HFFc6 (cell line): ENCODE results near the gene SPATA2. TPM values are rescaled to one million over a fixed set of nuclear protein-coding genes. Genes with fewer than 3 reads are reported as not detected.
A peak's percentile ranks its signal among the peaks of the same experiment; 100 is the strongest.

Source experiments
- DNase-seq: peaks from one replicate; pipeline ENCODE4 v3.0.0-alpha.2; 2018
- H3K27ac Mint-ChIP-seq: 2 replicates; pipeline ENCODE4 v1.8.0; 2020; ENCODE audit warnings: mild to moderate bottlenecking, mixed read lengths
- H3K27me3 Mint-ChIP-seq: 2 replicates; pipeline ENCODE4 v1.8.0; 2021; ENCODE audit warnings: mild to moderate bottlenecking, moderate library complexity, mixed read lengths; ENCODE audit not compliant: insufficient read depth
- H3K36me3 Mint-ChIP-seq: 2 replicates; pipeline ENCODE4 v1.8.0; 2021; ENCODE audit warnings: low read depth, mixed read lengths
- H3K4me1 Mint-ChIP-seq: 2 replicates; pipeline ENCODE4 v1.8.0; 2020; ENCODE audit warnings: low read depth, mixed read lengths
- H3K4me3 Mint-ChIP-seq: 2 replicates; pipeline ENCODE4 v1.8.0; 2020; ENCODE audit warnings: mild to moderate bottlenecking, moderate library complexity, mixed read lengths
- H3K9me3 Mint-ChIP-seq: 2 replicates; pipeline ENCODE4 v1.8.0; 2020; ENCODE audit warnings: mild to moderate bottlenecking, mixed read lengths
- total RNA-seq, 6 experiments: library from RNA; stranded (reverse); fragmentation: NEBNext Ultra II Directional; extraction: Animal tissue kit (Norgen Biotek cat#: 25700); gene quantifications; 2 replicates in 1 of 6; 3 replicates in 5 of 6; pipeline ENCODE4 v1.2.3, GENCODE V29; 2021
- TF ChIP-seq, protein P1 (sequence below): fragments of 200-600 bp; sonication (generic); IDR thresholded peaks from 2 replicates; pipeline ENCODE4 v1.5.0; 2021; ENCODE audit warnings: antibody characterized with exemption, mild to moderate bottlenecking

The SPATA2 gene
- total RNA-seq, 6 experiments from 2014 or later, result 6.9 to 8.0 (median 7.2) TPM

DNA sequence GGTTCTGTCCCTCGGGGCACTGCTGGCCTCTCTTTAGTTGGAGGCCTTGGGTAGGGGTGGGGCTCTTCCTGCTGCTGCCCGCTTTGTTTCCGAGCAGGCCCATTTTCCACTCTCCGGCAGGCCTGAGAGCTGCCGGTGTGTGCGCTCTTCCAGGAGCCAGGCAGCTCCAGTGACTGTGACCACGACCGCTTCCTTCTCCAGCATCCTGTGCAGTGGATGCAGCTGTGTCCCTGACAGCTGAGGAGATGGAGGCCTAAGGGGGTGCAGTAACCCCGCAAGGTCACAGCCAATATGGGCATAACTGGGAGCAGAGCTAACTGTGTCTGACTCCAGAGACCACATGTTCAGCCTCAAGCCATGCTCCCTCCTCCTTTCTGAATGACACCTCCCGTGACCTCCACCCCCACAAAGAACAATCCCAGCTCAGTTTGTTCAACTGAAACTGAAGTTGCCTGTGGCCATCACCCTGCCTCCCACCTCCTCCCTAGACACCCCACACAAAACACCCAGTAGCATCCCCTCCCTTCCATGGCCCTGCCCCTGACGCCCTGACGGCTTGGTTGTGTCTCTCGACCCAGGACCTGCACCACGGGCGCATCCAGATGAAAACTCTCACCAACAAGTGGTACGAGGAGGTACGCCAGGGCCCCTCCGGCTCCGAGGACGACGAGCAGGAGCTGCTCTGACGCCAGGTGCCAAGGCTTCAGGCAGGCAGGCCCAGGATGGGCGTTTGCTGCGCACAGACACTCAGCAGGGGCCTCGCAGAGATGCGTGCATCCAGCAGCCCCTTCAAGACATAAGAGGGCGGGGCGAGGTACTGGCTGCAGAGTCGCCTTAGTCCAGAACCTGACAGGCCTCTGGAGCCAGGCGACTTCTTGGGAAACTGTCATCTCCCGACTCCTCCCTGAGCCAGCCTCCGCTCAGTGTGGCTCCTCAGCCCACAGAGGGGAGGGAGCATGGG is 27.8 kb downstream of the SPATA2 start:
- TF ChIP-seq, protein P1, sequence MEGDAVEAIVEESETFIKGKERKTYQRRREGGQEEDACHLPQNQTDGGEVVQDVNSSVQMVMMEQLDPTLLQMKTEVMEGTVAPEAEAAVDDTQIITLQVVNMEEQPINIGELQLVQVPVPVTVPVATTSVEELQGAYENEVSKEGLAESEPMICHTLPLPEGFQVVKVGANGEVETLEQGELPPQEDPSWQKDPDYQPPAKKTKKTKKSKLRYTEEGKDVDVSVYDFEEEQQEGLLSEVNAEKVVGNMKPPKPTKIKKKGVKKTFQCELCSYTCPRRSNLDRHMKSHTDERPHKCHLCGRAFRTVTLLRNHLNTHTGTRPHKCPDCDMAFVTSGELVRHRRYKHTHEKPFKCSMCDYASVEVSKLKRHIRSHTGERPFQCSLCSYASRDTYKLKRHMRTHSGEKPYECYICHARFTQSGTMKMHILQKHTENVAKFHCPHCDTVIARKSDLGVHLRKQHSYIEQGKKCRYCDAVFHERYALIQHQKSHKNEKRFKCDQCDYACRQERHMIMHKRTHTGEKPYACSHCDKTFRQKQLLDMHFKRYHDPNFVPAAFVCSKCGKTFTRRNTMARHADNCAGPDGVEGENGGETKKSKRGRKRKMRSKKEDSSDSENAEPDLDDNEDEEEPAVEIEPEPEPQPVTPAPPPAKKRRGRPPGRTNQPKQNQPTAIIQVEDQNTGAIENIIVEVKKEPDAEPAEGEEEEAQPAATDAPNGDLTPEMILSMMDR, result no peak
- H3K36me3 Mint-ChIP-seq, result peaks cover 6% of the 10 kb centered on the region; the same call in 1 of the 2 replicates
- peak; percentile 4 for DNase-seq
- H3K27ac Mint-ChIP-seq, result peak overlapping the region; percentile 11
- H3K4me1 Mint-ChIP-seq, result peaks cover 21% of the 10 kb centered on the region
- peaks cover 5% of the 10 kb centered on the region for H3K27me3 Mint-ChIP-seq
- no peaks in the 10 kb centered on the region for H3K9me3 Mint-ChIP-seq
- H3K4me3 Mint-ChIP-seq, result peak overlapping the region; percentile 3; the same call in 1 of the 2 replicates

DNA sequence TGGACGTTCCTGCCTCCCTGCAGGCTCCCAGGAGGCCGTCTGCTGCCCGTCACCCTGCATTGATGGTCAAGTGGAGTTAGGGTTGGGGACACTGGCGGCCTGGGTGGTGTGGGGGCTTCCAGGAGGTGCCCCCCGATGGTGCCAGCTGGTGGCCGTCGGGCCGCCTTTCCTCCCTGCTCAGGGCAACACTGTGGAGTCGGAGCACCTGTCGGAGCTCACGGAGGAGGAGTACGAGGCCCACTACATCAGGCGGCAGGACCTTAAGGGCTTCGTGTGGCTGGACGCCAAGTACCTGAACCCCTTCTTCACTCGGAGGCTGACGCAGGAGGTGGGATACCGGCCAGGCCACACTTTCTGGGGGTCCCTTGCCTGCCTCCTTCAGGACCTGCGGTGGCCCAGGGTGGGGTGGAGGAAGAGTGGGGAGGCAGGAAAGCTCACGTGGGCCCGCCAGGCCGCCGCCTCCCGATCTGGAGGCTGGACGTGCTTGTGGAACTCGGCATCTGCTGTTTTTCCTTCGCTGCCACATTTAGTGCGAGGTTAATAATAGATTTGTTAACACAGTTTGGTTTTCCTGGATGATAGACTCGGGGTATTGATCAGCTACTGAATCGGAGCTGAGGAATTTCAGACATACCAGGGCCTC is 28.6 kb downstream of the SPATA2 start:
- Mint-ChIP-seq H3K9me3 (no peaks in the 10 kb centered on the region), H3K27ac (peak overlapping the region; percentile 11; the same call in 1 of the 2 replicates), H3K27me3 (peaks cover 5% of the 10 kb centered on the region), H3K4me3 (no peak overlapping the region), H3K36me3 (peaks cover 6% of the 10 kb centered on the region; the same call in 1 of the 2 replicates), H3K4me1 (peaks cover 21% of the 10 kb centered on the region)
- DNase-seq, result no peak
- TF ChIP-seq, protein P1, result no peak

DNA sequence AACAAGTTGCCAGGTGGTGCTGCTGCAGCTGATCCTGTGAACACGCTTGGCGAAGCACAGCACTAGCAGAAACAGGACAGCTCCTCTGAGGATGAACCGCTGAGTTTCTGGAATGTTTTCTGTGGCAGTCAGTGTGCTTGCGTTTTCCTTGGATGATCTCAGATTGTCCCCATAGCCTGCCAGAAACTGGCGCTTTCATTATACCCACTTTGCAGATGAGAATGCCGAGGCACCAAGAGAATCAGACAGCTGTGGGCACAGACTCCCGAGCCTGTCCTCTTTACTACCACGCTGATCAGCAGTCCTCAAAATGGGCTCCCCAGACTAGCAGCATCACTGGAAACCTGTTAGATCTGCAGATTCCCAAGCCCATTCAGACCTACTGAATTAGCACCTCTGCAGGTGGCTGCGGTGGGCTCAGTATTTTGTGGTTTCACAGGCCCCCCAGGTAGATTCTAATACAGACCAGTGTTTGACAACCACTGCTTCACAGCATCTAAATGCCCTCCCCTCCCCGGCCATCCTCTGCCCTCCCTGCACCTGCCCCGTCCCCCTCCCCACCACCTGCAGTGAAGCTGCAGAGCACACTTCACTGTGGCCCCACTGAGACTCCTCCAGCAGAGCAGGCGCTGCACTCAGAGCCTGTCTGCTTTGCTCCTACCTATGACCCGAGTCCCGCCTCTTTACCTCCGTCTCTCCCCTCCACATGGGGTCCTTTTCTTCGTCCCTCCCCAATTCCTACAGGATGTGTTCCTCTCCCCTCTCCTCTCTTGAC is 29.6 kb downstream of the SPATA2 start:
- H3K4me1 Mint-ChIP-seq, result peaks cover 21% of the 10 kb centered on the region
- H3K9me3 Mint-ChIP-seq, result no peaks in the 10 kb centered on the region
- no peak overlapping the region for H3K4me3 Mint-ChIP-seq

DNA sequence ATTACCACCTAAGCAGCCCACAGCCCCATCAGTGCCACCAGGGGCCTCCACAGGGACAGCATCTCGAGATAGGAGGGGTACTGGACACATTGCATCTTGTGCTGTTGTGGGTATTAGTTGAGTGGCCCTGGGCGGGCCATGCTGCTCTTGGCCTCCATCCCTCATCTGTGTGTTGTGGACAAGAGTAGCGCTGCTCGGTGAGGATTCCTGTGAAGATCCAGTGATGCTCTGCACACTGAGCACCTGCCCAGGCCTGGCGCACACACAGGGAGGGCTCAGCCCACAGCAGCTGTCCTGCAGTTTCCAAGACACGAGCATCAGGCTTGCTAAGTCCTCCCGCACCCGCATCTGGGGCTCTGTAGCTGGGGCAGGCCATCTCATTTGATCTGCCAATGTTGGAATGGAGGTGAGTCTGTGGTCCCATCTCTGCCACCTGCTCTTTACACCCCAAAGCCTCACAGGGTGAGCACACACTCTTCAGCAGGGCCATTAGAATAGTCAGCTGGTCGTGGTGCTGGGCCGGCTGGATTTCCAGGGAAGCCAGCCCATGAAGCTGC is 32.0 kb downstream of the SPATA2 start:
- no peak for DNase-seq
- Mint-ChIP-seq H3K36me3 (peaks cover 2% of the 10 kb centered on the region; the same call in 1 of the 2 replicates), H3K27me3 (peaks cover 1% of the 10 kb centered on the region), H3K4me3 (no peak overlapping the region), H3K4me1 (peaks cover 15% of the 10 kb centered on the region), H3K27ac (no peak overlapping the region), H3K9me3 (no peaks in the 10 kb centered on the region)
- TF ChIP-seq, protein P1, result no peak

More for the DNA sequence above, 29.6 kb downstream of the SPATA2 start:
- H3K36me3 Mint-ChIP-seq, result peaks cover 6% of the 10 kb centered on the region; the same call in 1 of the 2 replicates
- H3K27ac Mint-ChIP-seq, result no peak overlapping the region
- DNase-seq, result no peak
- peaks cover 5% of the 10 kb centered on the region for H3K27me3 Mint-ChIP-seq
- TF ChIP-seq, protein P1, result no peak
